NB4 (cell line): Measurements from ENCODE around the gene DPPA3.

Experiments used
- MYC ChIP-seq: IDR thresholded peaks from 2 replicates; pipeline ENCODE4 v1.6.1; 2011; ENCODE audit warnings: low read depth, low read length
- POLR2A ChIP-seq: IDR thresholded peaks from 2 replicates; pipeline ENCODE4 v1.6.1; 2011; ENCODE audit warnings: mild to moderate bottlenecking; ENCODE audit not compliant: insufficient read length; ENCODE audit errors: extremely low read depth
- TF ChIP-seq, protein P1 (sequence below): IDR thresholded peaks from one replicate; pipeline ENCODE4 v1.5.1; 2012; ENCODE audit warnings: low read depth, low read length
- TF ChIP-seq, protein P2 (sequence below): IDR thresholded peaks from 2 replicates; pipeline ENCODE4 v1.6.1; 2011; ENCODE audit warnings: low read depth, low read length

- TF ChIP-seq POLR2A: no peak
- TF ChIP-seq, protein P1, sequence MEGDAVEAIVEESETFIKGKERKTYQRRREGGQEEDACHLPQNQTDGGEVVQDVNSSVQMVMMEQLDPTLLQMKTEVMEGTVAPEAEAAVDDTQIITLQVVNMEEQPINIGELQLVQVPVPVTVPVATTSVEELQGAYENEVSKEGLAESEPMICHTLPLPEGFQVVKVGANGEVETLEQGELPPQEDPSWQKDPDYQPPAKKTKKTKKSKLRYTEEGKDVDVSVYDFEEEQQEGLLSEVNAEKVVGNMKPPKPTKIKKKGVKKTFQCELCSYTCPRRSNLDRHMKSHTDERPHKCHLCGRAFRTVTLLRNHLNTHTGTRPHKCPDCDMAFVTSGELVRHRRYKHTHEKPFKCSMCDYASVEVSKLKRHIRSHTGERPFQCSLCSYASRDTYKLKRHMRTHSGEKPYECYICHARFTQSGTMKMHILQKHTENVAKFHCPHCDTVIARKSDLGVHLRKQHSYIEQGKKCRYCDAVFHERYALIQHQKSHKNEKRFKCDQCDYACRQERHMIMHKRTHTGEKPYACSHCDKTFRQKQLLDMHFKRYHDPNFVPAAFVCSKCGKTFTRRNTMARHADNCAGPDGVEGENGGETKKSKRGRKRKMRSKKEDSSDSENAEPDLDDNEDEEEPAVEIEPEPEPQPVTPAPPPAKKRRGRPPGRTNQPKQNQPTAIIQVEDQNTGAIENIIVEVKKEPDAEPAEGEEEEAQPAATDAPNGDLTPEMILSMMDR: no peak
- no peak for TF ChIP-seq MYC
- TF ChIP-seq, protein P2, sequence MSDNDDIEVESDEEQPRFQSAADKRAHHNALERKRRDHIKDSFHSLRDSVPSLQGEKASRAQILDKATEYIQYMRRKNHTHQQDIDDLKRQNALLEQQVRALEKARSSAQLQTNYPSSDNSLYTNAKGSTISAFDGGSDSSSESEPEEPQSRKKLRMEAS: no peak
These were observed 21.8 kb downstream of the DPPA3 start for GRCh38 chr12:7732993-7733392.
